IPS-18a (cell line): ENCODE data around the gene LDLRAD4.

Experiments
- H3K27ac ChIP-seq: one replicate; pipeline ENCODE4 v1.5.1; 2013; ENCODE audit warnings: low read length
- H3K27me3 ChIP-seq: one replicate; pipeline ENCODE4 v1.6.1; 2013; ENCODE audit warnings: mild to moderate bottlenecking, low read length; ENCODE audit not compliant: control insufficient read depth, insufficient read depth
- H3K36me3 ChIP-seq: one replicate; pipeline ENCODE4 v1.6.1; 2013; ENCODE audit warnings: low read depth, low read length; ENCODE audit not compliant: control insufficient read depth
- H3K4me1 ChIP-seq: one replicate; pipeline ENCODE4 v1.6.1; 2013; ENCODE audit warnings: low read depth, low read length; ENCODE audit not compliant: control insufficient read depth
- H3K4me3 ChIP-seq: one replicate; pipeline ENCODE4 v1.5.1; 2013; ENCODE audit warnings: low read length
- H3K9ac ChIP-seq: one replicate; pipeline ENCODE4 v1.6.1; 2013; ENCODE audit warnings: mild to moderate bottlenecking, low read length, moderate library complexity
- H3K9me3 ChIP-seq: one replicate; pipeline ENCODE4 v1.6.1; 2013; ENCODE audit warnings: low read depth, low read length; ENCODE audit not compliant: control insufficient read depth

LDLRAD4 gene

DNA sequence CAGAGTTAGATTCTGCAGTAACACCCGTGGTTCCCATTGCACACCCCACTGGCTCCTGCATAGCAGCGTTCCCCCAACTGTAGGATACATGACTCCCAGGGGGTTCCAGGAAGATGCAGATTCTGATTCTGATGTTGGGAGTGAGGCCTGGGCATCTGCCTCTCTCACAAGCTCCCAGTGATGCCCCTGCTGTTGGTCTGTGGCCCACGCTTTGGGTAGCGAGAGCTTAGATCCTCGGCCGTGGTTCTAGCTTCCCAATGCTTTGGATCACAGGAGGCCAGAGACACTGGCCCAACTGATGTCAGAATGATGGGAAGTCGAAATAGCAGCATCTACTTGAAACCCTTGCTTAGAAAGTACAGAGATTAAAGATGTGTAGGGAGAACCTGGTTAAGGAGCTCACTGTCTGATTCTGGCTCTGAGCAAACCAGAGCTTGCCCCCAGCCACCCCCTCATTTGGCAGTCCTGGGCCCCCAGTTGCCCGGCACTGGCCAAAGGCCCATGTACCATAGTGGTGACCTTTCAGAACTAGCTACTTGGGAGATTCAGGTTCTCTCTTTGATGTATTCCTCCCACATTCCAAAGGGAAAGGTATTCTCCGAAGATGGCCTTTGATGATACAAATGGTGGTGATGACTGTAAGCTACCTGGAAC lies 310.3 kb downstream of the LDLRAD4 start:
- H3K27ac ChIP-seq, result no peak overlapping the region
- no peaks in the 10 kb centered on the region for H3K27me3 ChIP-seq
- H3K4me3 ChIP-seq, result no peak overlapping the region
- no peaks in the 10 kb centered on the region for H3K9me3 ChIP-seq
- H3K9ac ChIP-seq, result no peak overlapping the region
- no peaks in the 10 kb centered on the region for H3K36me3 ChIP-seq
- H3K4me1 ChIP-seq, result no peaks in the 10 kb centered on the region

DNA sequence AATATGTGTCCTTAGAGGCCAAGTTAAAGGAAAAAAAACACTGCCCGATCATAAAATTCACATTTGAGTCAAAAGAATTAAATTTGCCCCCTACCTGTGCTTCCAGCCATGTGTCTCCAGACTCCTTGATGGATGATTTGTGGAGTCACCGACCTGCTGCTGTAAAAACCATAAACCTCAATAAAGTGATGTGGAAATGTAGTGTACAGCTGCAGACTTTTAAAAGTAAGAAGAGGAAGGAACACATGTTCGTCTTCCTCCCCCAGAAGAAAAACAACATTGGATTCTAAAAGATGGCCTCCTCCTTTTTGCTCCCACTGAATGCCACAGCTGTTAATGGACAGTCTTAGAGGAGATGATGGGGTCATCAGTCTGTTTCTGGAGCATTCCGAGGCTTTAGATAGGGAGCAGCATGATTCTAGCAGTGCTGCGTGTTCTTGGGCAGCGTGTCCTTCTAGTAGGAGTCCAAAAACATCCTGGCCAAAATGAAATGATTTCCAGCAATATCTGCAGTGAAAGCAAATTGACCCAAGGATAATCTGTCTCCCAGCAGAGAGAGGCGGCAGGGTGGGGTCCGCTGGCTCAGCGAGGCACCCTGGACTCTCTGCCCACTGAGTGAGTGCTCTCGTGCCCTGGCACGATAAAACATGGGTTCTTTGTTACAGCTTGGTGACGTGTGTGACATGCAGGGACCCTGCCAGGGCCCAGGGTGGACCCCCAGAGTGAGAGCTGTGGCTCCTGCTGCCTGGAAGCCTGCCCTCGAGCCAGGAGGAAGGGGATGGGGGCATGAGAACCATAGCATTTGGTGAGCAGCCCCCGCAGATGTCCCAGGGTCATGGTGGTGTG lies 311.7 kb downstream of the LDLRAD4 start:
- Histone ChIP-seq H3K9ac (no peak overlapping the region), H3K9me3 (no peaks in the 10 kb centered on the region), H3K27ac (no peak overlapping the region), H3K36me3 (no peaks in the 10 kb centered on the region), H3K4me3 (no peak overlapping the region), H3K4me1 (no peaks in the 10 kb centered on the region), H3K27me3 (no peaks in the 10 kb centered on the region)

DNA sequence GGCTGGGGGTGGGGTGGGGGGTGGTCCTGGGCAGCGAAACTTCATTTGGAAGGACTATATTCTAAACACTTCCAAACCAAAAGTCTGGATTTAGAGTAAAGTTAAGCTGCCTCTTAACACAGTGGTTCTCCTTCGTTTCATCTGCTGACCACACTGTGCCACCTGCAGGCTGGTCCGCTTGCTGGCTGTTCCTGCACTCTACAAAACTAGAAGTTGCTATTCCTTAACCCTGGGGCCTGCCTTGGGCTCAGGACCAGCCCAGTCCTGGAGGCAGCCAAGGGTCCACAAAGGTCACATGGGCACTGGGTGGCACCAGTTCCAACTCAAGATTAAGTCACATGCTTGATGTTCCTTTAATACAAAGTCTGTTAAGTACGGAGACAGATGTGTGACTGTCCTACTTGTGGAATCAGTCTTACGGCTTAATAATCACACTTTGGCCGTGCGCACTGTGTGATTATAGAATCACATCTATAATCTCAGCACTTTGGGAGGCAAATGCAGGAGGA lies 312.4 kb downstream of the LDLRAD4 start:
- Histone ChIP-seq H3K36me3 (no peaks in the 10 kb centered on the region), H3K9ac (no peak overlapping the region)

DNA sequence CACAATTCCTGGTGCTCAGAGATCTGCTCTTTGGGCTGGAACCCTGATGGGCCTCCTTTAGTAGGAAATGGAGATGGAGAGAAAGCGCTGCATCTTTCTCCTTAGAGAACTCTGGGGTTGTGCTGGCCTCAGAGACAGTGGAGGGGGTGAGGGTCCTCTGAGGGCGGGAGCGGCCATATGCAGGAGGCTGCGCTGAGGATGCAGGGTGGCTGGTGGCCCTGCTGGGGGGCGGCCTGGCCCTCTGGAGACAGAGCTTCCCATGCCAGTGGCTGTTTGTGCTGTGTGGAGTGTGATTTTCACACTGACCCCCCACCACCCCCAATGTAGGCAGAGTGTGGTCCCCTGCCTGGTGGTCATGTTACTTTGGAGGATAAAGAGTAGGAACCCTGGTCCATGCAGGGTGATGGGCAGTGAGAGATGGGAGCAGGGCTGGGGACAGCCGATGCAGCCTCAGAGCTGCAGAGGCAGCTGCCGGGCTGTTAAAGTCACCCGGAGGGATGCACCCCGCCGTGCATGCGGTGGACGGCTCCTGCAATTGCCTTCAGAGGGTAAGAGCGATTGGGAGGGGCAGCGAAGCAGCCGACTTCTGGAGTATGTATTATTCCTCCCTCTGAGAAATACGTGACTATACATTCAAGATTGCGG lies 313.2 kb downstream of the LDLRAD4 start:
- no peaks in the 10 kb centered on the region for H3K27me3 ChIP-seq
- H3K9ac ChIP-seq, result no peak overlapping the region
- H3K9me3 ChIP-seq, result no peaks in the 10 kb centered on the region
- no peak overlapping the region for H3K27ac ChIP-seq
- no peaks in the 10 kb centered on the region for H3K4me1 ChIP-seq
- H3K4me3 ChIP-seq, result no peak overlapping the region
- no peaks in the 10 kb centered on the region for H3K36me3 ChIP-seq

More for the DNA sequence above, 312.4 kb downstream of the LDLRAD4 start:
- Histone ChIP-seq H3K4me3 (no peak overlapping the region), H3K4me1 (no peaks in the 10 kb centered on the region), H3K9me3 (no peaks in the 10 kb centered on the region), H3K27ac (no peak overlapping the region), H3K27me3 (no peaks in the 10 kb centered on the region)

DNA sequence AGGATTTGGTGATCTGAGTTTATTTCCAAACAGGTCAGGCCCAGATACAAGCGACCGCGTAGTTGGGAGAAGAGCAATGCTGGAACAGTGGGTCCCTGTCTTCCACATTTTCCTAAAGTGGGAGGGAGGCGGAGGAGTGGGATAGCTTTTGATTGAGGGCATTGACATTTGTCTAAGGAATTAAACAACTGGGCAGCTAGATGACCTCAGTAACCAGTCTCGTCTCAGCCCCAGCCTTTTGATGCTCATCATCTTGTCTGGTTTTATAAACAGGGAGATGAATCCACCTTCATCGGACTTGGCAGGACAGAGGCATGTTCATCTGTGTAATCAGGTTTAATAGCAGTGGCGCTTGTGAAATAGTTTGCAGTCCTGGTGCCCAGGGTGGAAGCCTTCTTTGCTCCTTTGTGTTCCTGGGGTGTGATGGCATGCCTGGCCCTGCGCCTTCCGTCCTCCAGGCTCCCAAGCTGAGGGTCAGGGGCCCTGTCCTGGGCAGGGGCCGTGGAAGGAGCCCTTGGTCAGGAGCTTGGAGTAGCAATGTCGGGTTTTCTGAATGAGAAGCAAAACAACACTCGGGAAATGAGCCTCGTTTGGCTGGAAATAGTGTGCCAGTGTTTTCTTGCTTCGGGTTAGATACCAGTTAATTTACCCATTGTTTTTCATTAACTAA lies 314.0 kb downstream of the LDLRAD4 start:
- Histone ChIP-seq H3K27me3 (no peaks in the 10 kb centered on the region), H3K4me3 (no peak overlapping the region), H3K9me3 (no peaks in the 10 kb centered on the region), H3K27ac (no peak overlapping the region), H3K9ac (no peak overlapping the region), H3K36me3 (no peaks in the 10 kb centered on the region), H3K4me1 (no peaks in the 10 kb centered on the region)

DNA sequence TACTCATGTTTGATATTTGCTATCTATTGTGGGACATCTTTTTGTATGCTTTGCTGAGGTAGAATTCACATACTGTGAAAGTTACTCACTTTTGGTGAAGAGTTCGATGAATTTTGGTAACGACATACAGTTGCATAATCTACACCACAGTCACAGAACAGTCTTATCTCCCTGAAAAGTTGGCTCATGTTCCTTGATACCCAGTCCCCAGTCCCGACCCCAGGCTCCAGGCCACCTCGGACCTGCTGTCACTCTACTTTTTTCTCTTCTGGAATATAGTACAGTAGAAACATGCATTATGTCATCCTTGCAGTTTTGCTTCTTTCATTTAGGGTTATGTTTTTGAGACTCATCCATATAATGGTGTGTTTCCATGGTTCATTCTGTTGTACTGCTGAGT lies 316.1 kb downstream of the LDLRAD4 start:
- no peaks in the 10 kb centered on the region for H3K27me3 ChIP-seq
- H3K4me3 ChIP-seq, result no peak overlapping the region
- H3K27ac ChIP-seq, result no peak overlapping the region
- H3K9me3 ChIP-seq, result no peaks in the 10 kb centered on the region
- H3K36me3 ChIP-seq, result no peaks in the 10 kb centered on the region
- H3K9ac ChIP-seq, result no peak overlapping the region
- H3K4me1 ChIP-seq, result peaks cover 3% of the 10 kb centered on the region

DNA sequence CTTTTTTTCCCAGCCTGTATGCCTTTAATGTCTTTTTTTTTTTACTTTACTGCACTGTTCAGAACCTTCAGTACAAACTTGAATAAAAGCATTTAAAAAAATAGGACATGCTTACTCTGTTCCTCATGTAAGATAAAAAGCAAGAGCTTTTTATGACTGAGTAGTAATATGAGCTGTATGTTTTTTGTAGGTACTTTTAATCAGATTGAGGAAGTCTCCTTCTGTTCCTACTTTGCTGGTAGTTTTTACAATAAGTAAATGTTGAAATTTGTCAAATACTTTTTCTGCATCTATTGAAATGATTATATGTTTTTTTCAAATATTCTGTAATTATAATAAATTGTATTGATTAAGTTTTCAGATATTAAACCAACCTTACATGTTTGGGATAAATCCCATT lies 318.0 kb downstream of the LDLRAD4 start:
- Histone ChIP-seq H3K27ac (no peak overlapping the region), H3K9me3 (no peaks in the 10 kb centered on the region), H3K9ac (no peak overlapping the region), H3K36me3 (no peaks in the 10 kb centered on the region), H3K4me1 (peaks cover 3% of the 10 kb centered on the region), H3K27me3 (no peaks in the 10 kb centered on the region), H3K4me3 (no peak overlapping the region)

DNA sequence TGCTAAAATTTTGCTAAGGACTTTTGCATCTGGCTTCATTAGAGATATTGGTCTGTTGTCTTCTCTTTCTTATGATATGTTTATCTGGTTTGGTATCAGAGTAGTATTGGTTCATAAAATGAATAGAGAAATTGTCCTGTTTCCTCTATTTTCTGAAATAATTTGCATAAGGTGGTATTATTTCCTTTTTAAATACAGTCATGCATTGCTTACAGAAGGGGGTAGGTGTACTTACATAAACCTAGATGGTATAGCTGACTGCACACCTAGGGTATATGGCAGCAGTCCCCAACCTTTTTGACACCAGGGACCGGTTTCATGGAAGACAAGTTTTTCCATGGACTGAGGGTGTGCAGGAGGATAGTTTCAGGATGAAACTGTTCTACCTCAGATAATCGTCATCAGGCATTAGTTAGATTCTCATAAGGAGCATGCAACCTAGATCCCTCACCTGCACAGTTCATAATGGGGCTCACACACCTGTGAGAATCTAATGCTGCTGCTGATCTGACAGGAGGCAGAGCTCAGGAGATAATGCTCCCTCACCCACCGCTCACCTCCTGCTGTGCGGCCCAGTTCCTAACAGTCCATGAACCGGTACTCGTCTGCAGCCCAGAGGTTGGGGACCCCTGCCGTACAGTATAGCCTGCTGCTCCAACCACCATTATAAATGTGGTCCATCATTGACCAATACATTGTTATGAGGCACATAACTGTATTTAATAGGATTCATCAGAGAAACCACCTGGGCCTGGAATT lies 318.6 kb downstream of the LDLRAD4 start:
- H3K4me1 ChIP-seq, result peaks cover 3% of the 10 kb centered on the region
- no peak overlapping the region for H3K9ac ChIP-seq
- no peaks in the 10 kb centered on the region for H3K27me3 ChIP-seq

DNA sequence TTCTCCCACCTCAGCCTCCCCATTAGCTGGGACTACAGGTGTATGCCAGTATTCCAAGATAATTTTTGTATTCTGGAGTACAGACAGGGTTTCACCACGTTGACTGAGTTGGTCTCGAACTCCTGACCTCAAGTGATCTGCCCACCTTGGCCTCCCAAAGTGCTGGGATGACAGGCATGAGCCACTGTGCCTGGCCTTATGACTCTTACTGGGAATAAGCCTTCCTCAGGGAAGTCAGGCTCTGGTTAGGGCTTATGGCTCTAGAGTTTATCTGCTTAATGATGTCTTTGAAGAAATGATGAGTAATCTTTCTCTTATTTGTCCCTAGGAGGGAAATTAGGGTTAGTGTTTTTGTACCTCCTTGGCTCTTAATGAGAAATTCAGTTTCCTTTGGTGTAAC lies 320.1 kb downstream of the LDLRAD4 start:
- Histone ChIP-seq H3K4me1 (peaks cover 3% of the 10 kb centered on the region), H3K9ac (no peak overlapping the region), H3K27ac (no peak overlapping the region), H3K36me3 (no peaks in the 10 kb centered on the region), H3K27me3 (no peaks in the 10 kb centered on the region), H3K4me3 (no peak overlapping the region), H3K9me3 (no peaks in the 10 kb centered on the region)

More for the DNA sequence above, 318.6 kb downstream of the LDLRAD4 start:
- no peak overlapping the region for H3K27ac ChIP-seq
- no peaks in the 10 kb centered on the region for H3K36me3 ChIP-seq
- H3K9me3 ChIP-seq, result no peaks in the 10 kb centered on the region
- no peak overlapping the region for H3K4me3 ChIP-seq

DNA sequence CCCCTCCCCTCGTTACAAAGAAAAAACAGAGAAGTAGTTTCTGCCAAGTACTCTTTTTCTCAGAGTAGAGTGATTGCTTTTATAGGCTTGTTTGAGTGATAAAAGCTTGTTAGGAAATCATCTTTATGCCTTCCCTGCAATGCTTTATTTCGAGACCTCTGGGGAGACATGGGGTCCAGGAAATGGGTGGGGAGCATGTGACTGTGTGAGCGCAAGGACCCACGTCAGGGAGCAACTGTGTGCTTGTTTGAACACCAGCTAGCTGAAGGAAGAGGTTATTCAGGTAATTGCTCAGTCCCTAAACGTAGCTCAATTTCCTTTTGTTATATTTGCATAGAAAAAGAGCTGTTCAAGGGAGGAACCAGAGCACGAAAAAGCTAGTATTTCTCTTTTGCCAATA lies 320.5 kb downstream of the LDLRAD4 start:
- no peak overlapping the region for H3K4me3 ChIP-seq
- H3K4me1 ChIP-seq, result peaks cover 3% of the 10 kb centered on the region
- no peak overlapping the region for H3K9ac ChIP-seq
- no peak overlapping the region for H3K27ac ChIP-seq
- H3K36me3 ChIP-seq, result no peaks in the 10 kb centered on the region
- no peaks in the 10 kb centered on the region for H3K9me3 ChIP-seq
- no peaks in the 10 kb centered on the region for H3K27me3 ChIP-seq
